Bone marrow (tissue), 2 donors: ENCODE results near the gene REXO1.
A peak's percentile ranks its signal among the peaks of the same experiment; 100 is the strongest.
"Not testable (repeated sequence)": the region's sequence is repeated elsewhere in the genome, so short reads cannot be mapped to it uniquely, and the experiment has no call there.

ENCODE experiments used
- DNase-seq, 2 donors: peaks; one replicate each; lab custom pipeline; 2025; lab: John Stamatoyannopoulos, UW

Gene REXO1, protein sequence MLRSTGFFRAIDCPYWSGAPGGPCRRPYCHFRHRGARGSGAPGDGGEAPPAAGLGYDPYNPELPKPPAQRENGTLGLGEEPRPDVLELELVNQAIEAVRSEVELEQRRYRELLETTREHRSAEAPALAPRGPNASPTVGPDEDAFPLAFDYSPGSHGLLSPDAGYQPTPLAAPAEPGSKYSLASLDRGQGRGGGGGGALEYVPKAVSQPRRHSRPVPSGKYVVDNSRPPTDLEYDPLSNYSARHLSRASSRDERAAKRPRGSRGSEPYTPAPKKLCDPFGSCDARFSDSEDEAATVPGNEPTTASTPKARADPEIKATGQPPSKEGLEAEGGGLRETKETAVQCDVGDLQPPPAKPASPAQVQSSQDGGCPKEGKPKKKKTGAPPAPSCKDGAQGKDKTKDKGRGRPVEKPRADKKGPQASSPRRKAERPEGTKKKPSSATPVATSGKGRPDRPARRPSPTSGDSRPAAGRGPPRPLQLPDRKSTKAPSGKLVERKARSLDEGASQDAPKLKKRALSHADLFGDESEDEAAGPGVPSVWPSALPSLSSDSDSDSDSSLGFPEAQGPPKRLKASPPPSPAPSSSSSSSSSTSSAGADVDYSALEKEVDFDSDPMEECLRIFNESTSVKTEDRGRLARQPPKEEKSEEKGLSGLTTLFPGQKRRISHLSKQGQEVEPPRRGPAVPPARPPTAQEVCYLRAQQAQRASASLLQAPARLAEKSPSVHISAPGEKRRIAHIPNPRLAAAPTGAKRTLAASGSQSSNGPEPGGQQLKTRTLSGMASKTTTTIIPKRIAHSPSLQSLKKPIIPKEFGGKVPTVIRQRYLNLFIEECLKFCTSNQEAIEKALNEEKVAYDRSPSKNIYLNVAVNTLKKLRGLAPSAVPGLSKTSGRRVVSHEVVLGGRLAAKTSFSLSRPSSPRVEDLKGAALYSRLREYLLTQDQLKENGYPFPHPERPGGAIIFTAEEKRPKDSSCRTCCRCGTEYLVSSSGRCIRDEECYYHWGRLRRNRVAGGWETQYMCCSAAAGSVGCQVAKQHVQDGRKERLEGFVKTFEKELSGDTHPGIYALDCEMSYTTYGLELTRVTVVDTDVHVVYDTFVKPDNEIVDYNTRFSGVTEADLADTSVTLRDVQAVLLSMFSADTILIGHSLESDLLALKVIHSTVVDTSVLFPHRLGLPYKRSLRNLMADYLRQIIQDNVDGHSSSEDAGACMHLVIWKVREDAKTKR

DNA sequence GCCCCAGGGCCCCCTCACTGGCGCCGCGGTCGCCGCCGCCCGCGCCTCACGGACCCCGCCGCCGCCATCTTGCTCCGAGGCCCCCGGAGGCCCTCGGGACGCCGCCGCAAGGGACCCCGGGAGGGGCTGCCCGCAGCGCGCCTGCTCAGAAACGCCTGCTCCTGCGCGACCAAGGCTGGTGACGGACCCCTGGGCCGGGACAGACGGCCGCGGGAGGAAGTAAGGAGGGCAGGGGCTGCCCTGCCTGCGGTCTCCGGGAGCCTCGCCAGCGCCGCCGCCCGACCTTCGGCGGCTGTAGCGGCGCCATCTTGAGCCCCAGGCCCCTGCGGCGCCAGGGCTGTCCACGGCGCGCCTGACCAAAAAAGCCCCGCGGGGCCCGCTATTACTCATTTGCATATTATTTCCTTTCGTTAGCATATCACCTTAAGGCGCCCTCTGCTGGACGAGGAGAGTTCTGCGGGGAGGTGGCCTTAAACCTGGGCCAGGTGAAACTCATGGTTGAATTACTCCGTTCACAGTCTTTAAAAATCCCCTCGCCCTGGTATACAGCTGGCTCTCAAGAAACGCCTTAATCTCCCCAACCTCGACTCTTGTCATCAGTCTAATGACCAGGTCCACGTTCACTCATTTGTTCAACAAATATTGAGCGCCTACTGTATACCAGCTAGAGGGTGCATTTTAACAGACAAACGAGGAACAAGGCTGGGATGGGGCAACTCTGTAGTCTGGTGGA is at the start of gene REXO1:
Gene REXO1 (minus strand): TSS at position 85 of the 733 bp plus-strand sequence. CDS start 125 bp downstream, outside the sequence.
- peak; percentile 86 to 91 for DNase-seq

DNA sequence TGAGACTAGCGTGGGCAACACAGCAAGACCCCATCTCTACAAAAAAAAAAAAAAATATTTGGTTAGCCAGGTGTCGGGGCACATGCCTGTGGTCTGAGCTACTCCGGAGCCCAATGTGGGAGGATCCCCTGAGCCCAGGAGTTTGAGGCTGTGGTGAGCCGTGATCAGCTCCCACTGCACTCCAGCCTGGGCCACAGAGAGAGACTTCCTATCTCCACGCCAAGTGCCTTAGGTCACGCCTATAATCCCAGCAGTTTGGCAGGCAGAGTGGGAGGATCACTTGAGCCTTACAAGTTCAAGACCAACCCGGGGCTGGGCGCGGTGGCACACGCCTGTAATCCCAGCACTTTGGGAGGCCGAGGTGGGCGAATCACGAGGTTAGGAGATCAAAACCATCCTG is 48.2 kb upstream of the REXO1 start:
- DNase-seq, result no peak

DNA sequence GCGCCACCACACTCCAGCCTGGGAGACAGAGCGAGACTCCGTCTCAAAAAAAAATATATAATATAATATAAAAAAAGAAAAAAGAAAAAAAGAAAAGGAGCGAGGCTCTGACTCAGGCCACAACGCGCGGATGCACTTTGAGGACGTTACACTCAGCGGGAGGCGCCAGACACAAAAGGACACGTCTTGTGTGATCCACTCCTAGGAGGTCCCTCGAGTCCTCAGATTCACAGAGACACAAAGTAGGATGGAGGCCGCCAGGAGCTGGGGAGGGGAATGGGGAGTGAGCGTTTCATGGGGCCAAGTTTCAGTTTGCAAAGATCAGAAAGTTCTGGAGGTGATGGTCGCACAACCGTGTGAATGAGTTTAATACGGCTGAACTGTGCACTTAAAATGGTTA is 45.5 kb upstream of the REXO1 start:
- no peak for DNase-seq

DNA sequence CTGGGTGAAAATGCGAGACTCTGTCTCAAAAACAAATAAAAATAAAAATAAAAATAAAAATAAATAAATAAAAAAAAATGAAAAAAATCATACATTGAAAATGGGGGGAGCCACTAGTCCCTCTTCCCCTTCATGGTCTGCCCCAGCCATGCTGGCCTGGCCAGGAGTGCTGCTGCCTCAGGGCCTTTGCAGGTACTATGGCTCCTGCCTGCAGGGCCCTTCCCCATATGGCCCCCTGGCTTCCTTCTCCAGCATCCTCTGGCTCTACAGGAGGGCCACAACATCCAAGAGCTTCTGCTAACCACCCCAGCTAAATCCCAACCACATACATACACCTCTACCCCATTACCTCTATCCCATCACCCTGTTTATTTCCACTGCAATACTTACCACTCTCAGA is 41.6 kb upstream of the REXO1 start:
- DNase-seq, result no peak

DNA sequence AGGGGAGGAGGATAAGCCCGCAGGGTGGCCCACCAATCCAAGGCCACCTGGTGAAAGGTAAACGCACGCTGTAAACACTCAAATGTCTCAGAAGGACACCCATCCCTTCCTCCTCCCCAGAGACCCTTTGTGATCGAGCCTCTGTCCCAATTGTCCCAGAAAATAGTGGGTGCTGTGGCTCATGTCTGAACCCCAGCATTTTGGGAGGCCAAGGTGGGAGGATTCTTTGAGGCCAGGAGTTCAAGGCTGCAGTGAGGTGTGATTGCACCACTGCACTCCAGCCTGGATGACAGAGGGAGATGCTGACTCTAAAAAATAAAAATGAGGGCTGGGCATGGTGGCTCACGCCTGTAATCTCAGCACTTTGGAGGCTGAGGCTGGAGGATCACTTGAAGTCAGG is 40.1 kb upstream of the REXO1 start:
- no peak for DNase-seq

DNA sequence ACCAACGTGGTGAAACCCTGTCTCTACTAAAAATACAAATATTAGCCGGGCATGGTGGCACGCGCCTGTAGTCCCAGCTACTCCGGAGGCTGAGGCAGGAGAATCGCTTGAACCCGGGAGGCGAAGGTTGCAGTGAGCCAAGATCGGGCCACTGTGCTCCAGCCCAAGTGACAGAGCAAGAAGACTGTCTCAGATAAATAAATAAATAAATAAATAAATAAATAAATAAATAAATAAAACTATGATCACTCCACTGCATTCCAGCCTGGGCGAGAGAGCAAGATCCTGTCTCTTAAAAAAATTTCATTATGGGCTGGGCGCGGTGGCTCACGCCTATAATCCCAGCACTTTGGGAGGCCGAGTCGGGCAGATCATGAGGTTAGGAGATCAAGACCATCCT is 38.1 kb upstream of the REXO1 start:
- DNase-seq, result not testable (repeated sequence)

DNA sequence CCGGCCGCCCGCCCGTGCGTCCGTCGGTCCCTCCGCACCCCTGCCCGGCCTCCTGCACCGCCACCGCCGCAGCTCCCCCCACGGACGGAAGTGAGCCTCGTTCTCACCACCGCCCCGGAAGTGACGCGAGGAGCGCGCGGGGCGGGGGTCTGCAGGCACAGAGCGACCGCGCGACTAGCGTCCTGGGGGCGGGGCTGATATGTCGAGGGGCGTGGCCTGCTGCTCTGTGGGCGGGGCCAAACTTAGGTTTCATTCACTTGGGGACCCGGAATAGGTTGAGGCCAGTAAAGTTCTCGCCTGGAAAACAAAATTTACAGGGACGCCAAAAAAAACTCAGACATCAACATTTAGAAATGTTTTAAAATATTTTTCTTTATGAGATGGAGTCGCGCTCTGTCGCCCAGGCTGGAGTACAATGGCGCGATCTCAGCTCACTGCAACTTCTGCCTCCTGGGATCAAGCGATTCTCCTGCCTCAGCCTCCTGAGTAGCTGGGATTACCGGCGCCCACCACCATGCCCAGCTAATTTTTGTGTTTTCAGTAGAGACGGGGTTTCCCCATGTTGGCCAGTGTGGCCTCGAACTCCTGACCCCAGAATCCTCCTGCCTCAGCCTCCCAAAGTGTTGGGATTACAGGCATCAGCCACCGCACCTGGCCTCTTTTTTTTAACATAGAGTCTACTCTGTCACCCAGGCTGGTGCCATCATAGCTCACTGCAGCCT is 37.3 kb upstream of the REXO1 start, which contains the start of gene ABHD17A:
Gene ABHD17A (minus strand): TSS at position 99 of the 722 bp plus-strand sequence. CDS start 3,930 bp downstream, outside the sequence.
- peak; percentile 85 to 88 for DNase-seq

DNA sequence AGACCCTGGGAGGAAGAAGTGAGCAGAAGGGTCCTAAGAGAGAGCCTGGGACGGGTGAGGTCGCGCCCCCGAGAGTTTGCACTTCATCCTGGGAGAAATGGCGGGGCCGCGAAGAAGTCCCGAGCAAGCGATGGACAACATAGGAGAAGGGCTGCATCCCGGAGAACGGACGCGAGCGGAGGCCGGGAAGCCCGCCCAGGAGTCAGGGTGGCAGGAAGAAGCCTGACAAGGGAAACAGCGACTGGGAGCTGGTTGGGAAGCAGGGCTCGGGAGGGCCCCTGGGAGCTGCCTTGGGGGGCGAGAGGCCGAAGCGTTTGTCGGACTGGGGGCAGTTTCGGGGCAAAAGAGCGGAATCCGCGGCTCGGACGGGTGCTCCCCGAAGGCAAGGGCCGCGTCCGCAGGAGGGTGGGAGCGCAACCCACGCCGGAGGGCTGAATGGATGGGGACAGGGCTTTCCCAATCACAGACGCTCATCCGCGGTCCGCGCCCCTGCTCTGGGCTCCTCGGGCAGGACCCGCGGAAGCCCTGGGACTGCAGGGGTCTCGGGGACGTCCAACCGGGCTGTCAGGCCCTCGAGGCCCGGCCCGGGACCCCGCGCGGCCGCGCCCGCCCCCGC is 36.5 kb upstream of the REXO1 start:
- DNase-seq, result no peak

DNA sequence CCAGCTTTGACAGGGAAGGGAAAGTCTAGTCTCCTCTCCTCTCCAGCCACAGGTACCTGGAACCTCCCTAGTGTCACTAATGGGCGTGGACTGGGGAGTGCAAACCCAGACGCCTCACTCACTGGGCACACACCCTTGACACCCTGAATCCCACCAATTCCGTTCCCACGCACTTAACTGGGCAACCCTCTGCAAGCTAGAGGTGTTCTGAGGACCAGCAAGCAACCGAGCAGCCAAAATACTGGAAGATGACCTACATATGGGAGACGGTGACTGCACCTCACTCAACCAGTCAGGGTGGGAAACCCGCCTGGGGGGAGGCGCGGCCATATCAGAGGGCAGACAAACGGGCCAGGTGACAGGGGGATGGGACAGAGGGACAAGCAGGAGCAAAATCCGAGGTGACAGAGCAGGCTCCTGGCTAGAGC is 36.0 kb upstream of the REXO1 start:
- DNase-seq, result no peak

DNA sequence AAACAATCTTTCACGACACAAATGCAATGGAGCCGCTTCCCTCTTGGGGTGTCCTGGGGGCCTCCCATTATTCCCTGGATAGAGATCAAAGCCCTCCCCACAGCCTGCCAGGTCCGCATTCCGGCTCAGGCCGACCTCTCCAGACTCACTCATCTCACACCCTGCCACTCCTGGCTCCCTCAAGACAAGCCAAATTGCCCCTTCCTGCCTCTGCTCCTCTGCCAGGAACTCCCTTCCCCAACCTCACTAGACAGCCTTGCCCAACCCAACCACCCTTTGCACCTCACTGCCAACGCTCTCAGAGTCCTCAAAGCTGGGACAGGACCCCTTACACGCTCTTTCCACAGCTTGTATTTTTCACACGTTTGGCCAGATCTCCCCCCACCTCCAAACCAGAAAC is 35.5 kb upstream of the REXO1 start:
- DNase-seq, result no peak

DNA sequence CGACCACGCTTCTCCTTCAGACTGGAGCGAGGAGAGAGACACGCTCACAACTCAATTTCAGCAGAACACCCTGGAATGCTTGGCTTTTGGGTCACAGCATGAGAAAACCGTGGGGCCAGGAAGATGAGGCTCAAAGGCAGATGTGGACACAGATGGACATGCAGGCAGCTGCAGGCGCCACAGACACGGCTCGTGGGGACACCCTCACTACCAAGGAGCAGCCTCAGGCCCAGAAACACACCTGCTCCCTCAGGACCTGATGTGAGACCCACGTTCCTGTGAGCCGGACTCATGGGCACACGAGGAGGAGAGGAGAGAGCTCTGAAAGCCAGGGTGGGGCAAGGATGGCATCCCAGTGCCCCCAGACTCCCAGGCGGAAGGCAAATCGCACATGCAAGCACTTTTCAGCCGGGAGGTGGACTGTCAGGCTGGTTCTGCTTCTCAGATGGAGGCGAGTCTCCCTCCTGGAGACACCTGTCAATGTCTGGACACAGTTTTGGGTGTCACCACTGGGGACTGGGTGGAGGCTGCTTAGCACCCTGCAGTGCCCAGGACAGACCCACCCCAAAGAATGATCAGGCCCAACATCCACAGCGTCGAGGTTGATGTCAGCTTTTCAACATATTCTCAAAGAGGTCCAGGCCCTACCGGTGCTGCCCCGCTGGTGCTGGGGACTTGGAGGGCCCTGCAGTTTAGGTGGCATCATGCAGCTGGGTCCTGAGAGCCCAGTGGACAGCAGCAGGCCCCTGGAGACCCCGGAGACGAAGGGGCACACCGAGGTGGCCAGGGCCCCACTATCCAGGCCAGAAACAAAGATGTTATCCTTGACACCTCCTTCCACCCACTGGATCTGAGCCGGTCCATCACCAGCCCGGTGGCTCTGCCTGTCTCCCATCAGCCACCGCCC is 34.8 kb upstream of the REXO1 start:
- no peak for DNase-seq

DNA sequence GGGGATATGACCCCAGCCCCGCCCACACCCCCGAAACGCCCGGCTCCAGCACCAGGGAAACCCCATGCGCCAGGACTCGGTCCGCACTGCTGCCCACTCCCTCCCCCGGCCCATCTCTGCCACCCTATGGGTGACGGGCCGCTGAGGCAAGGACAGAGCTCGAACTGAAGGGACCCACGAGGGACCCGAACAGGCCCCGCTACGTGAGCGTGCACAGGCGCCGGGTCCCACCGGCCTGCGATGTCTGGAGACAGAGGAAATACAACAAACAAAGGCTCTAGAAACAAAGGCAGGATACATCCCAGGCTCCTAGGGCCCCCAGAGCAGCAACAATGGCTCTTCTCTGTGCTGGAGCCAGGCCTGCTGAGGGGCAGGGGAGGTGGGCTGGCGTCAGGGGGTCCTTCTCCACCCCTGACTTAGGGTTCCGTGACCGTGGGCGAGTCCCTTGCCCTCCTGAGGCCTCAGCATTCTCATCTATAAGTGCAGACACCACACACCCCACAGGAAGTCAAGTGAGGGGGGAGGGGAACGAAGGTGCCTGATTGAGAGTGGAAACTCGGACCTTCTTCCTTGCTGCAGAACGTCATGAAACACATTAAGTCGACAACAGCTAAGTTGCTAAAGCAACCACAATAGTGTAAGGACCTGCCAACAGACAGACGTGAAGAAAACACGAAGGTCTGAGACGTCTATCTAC is 34.0 kb upstream of the REXO1 start:
- DNase-seq, result no peak

DNA sequence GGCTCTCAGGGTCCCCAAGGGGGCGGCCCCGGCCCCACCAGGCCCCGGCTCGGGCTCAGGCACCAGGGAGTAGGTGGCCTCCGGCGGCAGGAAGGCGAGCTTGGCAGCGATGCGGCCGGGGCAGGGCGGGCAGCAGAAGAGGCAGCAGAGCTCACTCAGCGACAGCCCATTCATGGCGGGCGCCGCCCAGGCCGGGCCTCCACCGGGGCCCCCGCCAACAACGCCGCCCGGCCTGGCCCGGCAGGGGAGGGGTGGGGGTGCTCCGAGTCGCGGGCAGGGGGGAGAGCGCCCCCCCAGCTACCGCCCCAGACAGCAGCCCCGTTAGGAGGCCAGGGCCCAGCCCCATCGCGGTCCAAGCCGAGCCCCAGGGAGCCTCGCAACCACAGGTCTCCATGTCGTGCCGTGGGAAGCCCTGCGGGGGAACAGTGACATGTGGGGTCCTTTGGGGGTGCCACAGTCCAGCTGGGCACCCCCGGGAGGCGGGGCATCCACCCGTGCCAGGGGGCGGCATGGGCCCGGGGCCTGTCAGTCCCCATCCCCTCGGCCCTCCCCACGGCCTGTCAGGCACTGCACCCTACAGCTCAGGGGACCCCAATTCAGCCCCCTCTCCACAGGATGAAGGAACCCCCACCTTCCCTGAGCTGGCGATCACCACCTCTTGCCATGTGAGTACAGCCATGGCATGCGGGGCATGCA is 33.3 kb upstream of the REXO1 start:
- DNase-seq, result not testable (repeated sequence)

DNA sequence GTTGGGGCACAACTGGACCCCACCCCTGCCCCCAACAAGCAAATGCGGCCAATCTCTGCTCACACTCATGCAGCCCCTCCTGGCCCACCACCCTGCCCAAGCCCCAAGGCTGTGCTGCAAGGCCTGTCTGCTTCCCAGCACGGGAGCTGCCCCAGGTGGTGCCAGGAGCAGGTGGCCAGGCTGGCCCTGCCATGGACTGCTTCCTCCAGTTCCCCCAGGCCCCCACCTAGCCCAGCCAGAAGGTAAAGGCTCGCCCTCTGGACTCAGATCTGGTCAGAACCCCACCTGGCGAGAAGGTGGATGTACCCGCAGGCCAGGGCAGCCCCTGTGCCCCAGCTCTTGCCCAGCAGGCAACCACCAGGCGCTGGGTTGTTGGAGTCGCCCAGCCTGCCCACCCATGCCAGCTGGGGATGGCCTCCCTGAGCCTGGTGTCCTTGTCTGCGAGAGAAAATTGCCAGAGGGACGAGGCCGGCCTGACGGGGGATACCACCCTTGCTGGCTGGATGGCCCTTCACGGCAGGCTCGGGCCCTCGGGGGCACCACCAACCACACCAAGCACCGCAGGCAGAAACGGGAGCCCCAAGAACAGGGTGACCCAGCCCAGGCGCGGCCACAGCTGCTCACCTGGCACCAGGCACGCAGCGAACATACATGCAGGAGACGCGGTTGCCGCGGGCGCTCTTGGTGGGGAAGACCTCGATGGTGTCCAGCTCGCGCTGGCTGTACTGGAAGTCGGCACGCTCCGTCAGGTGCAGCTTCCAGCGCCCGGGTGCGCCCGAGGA is 32.5 kb upstream of the REXO1 start:
- DNase-seq, result no peak

DNA sequence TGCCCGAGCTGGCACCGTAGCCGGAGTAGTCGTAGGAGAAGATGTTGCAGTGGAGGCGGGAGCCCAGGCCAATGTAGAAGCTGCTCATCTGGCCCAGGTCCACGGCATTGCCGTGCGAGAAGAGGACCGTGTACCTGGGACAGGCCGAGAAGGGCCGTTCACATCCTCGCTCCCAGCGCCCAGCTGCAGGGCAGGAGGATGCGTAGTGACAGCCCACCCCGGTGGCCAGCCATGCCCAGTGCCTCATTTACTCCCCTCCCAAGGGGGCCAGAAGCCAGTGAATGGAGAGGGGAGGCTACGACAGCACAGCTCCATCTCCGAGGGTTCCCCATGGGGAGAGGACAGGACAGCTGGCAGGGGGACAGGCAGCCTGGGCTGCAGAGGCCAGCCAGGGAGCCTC is 31.7 kb upstream of the REXO1 start:
- not testable (repeated sequence) for DNase-seq

DNA sequence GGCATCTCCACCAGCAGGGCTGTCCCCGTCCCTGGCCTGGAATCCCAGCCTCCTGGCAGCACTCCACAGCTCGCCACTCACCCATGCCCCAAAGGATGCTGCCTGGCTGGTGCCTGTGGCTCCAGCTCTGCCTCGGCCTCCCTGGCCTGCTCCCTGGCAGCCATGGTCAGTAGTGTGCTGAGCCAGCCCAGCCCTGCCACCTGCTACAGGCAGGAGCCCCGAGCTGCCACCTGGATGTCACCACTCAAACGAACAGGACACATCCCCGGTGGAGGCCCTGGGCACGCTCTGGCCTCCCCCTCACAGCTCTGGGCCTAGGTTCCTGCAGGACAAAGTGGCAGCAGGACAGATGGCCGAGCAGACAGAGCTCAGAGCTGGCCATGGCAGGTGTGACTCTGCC is 30.3 kb upstream of the REXO1 start:
- DNase-seq, result not testable (repeated sequence)

DNA sequence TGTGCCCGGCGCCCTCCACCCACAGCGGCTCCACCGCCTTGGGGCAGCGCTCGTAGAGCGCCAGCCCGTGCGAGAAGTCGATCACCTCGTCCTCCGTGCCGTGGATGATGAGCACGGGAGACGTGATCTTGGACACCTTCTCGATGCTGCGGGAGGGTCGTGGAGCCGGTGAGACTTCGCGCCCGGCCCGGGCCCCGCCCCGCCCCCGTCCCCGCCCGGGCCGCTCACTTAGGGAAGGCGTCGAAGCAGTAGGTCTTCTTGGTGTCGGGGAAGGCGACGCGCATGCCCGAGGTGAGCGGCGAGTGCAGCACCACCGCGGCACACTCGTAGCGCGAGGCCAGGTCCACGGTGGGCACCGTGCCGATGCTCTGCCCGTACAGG is 29.0 kb upstream of the REXO1 start:
- not testable (repeated sequence) for DNase-seq
